SK-N-SH treated with all-trans-retinoic acid at 6 μM for 48 hours (cell line): ENCODE data around the gene PARD3.

ENCODE experiments used
- ATAC-seq: fragments of 200-7000 bp; cut with Tn5 transposase; 3 replicates; pipeline ENCODE4 v1.9.1; 2020; ENCODE audit warnings: mild to moderate bottlenecking, moderate library complexity
- ARNTL ChIP-seq: fragments of 450-650 bp; formaldehyde crosslinking; IDR thresholded peaks from 2 replicates; pipeline ENCODE4 v1.5.0; 2020; ENCODE audit warnings: low read depth, mild to moderate bottlenecking, moderate library complexity, borderline replicate concordance
- BACH2 ChIP-seq: fragments of 250-450 bp; sonication (Bioruptor Pico); IDR thresholded peaks from 2 replicates; pipeline ENCODE4 v1.9.0; 2021; ENCODE audit warnings: mild to moderate bottlenecking, borderline replicate concordance
- CSDC2 ChIP-seq: fragments of 250-450 bp; sonication (Bioruptor Pico); IDR thresholded peaks from 2 replicates; pipeline ENCODE4 v1.5.0; 2020; ENCODE audit warnings: mild to moderate bottlenecking, moderate library complexity
- ESRRG ChIP-seq: fragments of 250-450 bp; sonication (Bioruptor Pico); IDR thresholded peaks from 2 replicates; pipeline ENCODE4 v1.6.1; 2021; ENCODE audit warnings: mild to moderate bottlenecking
- GLIS3 ChIP-seq: fragments of 250-450 bp; sonication (Bioruptor Pico); IDR thresholded peaks from 2 replicates; pipeline ENCODE4 v1.5.0; 2020; ENCODE audit warnings: mild to moderate bottlenecking, moderate library complexity
- ISL1 ChIP-seq: fragments of 250-450 bp; sonication (Bioruptor Pico); IDR thresholded peaks from 2 replicates; pipeline ENCODE4 v2.1.2; 2022; ENCODE audit warnings: mild to moderate bottlenecking, moderate library complexity
- OSR1 ChIP-seq: fragments of 250-450 bp; sonication (Bioruptor Pico); IDR thresholded peaks from 2 replicates; pipeline ENCODE4 v1.8.0; 2022; ENCODE audit warnings: moderate library complexity, mild to moderate bottlenecking, inconsistent platforms
- PPARA ChIP-seq: fragments of 250-450 bp; sonication (Bioruptor Pico); IDR thresholded peaks from 2 replicates; pipeline ENCODE4 v1.5.0; 2020; ENCODE audit warnings: mild to moderate bottlenecking, borderline replicate concordance
- RARB ChIP-seq: fragments of 250-450 bp; sonication (Bioruptor Pico); IDR thresholded peaks from 2 replicates; pipeline ENCODE4 v1.8.0; 2021; ENCODE audit warnings: mild to moderate bottlenecking, moderate library complexity
- SNAI2 ChIP-seq: fragments of 250-450 bp; sonication (Bioruptor Pico); IDR thresholded peaks from 2 replicates; pipeline ENCODE4 v1.5.0; 2020; ENCODE audit warnings: mild to moderate bottlenecking, moderate library complexity
- TCF4 ChIP-seq: fragments of 250-450 bp; sonication (Bioruptor Pico); IDR thresholded peaks from 2 replicates; pipeline ENCODE4 v1.8.0; 2021; ENCODE audit warnings: mild to moderate bottlenecking, moderate library complexity, borderline replicate concordance
- TOX ChIP-seq: fragments of 250-450 bp; sonication (Bioruptor Pico); IDR thresholded peaks from 2 replicates; pipeline ENCODE4 v1.8.0; 2021; ENCODE audit warnings: mild to moderate bottlenecking, moderate library complexity, borderline replicate concordance
- ZC3H10 ChIP-seq: fragments of 250-450 bp; sonication (Bioruptor Pico); IDR thresholded peaks from 2 replicates; pipeline ENCODE4 v1.5.1; 2021; ENCODE audit warnings: mild to moderate bottlenecking, moderate library complexity
- ZFP30 ChIP-seq: fragments of 450-650 bp; formaldehyde crosslinking; IDR thresholded peaks from 2 replicates; pipeline ENCODE4 v1.5.0; 2022; ENCODE audit warnings: mild to moderate bottlenecking, moderate library complexity
- ZNF8 ChIP-seq: fragments of 450-650 bp; formaldehyde crosslinking; IDR thresholded peaks from 2 replicates; pipeline ENCODE4 v1.5.0; 2020; ENCODE audit warnings: mild to moderate bottlenecking, moderate library complexity
- TF ChIP-seq, protein P1 (sequence below): fragments of 250-450 bp; sonication (Bioruptor Pico); IDR thresholded peaks from 2 replicates; pipeline ENCODE4 v1.5.0; 2020; ENCODE audit warnings: mild to moderate bottlenecking, moderate library complexity
- TF ChIP-seq, protein P2 (sequence below): fragments of 250-450 bp; sonication (Bioruptor Pico); IDR thresholded peaks from 2 replicates; pipeline ENCODE4 v1.5.1; 2020; ENCODE audit warnings: low read depth, mild to moderate bottlenecking, moderate library complexity
- TF ChIP-seq, protein P3 (sequence below): fragments of 250-450 bp; sonication (Bioruptor Pico); IDR thresholded peaks from 2 replicates; pipeline ENCODE4 v1.8.0; 2021; ENCODE audit warnings: low read depth, mild to moderate bottlenecking, moderate library complexity, borderline replicate concordance
- TF ChIP-seq, protein P4 (sequence below): fragments of 250-450 bp; sonication (Bioruptor Pico); IDR thresholded peaks from 2 replicates; pipeline ENCODE4 v1.8.0; 2020; ENCODE audit warnings: mild to moderate bottlenecking, moderate library complexity, borderline replicate concordance
- TF ChIP-seq, protein P5 (sequence below): fragments of 250-450 bp; sonication (Bioruptor Pico); IDR thresholded peaks from 2 replicates; pipeline ENCODE4 v1.5.1; 2021; ENCODE audit warnings: mild to moderate bottlenecking, moderate library complexity

Gene PARD3

DNA sequence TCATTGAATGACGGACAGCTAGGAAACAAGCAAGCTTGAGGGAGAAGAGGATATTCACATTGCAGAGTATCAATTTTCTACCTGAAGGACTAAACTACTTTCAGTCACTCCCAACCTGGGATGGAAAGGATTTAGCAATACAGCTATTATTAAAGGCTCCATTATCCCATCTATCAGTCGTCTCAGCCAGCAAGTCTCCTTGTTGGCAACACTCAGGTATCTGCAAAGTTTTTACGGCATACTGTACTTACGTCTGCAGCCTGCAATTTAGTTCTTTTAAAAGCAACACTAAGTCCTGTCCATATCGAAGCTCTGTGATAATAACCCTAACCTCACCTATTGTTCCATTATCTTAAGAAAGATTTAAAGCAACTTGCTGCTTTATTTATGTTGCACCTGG is 689.4 kb downstream of the PARD3 start:
- TF ChIP-seq ZNF8 (CRISPR knock-in tag): no peak
- TF ChIP-seq PPARA (CRISPR knock-in tag): no peak
- TF ChIP-seq BACH2: no peak
- TF ChIP-seq SNAI2 (CRISPR knock-in tag): no peak
- TF ChIP-seq TCF4 (CRISPR knock-in tag): no peak
- TF ChIP-seq, protein P1, sequence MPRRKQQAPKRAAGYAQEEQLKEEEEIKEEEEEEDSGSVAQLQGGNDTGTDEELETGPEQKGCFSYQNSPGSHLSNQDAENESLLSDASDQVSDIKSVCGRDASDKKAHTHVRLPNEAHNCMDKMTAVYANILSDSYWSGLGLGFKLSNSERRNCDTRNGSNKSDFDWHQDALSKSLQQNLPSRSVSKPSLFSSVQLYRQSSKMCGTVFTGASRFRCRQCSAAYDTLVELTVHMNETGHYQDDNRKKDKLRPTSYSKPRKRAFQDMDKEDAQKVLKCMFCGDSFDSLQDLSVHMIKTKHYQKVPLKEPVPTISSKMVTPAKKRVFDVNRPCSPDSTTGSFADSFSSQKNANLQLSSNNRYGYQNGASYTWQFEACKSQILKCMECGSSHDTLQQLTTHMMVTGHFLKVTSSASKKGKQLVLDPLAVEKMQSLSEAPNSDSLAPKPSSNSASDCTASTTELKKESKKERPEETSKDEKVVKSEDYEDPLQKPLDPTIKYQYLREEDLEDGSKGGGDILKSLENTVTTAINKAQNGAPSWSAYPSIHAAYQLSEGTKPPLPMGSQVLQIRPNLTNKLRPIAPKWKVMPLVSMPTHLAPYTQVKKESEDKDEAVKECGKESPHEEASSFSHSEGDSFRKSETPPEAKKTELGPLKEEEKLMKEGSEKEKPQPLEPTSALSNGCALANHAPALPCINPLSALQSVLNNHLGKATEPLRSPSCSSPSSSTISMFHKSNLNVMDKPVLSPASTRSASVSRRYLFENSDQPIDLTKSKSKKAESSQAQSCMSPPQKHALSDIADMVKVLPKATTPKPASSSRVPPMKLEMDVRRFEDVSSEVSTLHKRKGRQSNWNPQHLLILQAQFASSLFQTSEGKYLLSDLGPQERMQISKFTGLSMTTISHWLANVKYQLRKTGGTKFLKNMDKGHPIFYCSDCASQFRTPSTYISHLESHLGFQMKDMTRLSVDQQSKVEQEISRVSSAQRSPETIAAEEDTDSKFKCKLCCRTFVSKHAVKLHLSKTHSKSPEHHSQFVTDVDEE: no peak
- TF ChIP-seq GLIS3 (CRISPR knock-in tag): no peak
- TF ChIP-seq CSDC2 (CRISPR knock-in tag): no peak
- no peak for TF ChIP-seq ESRRG (CRISPR knock-in tag)
- TF ChIP-seq TOX (CRISPR knock-in tag): no peak
- TF ChIP-seq ZC3H10 (CRISPR knock-in tag): no peak
- TF ChIP-seq, protein P2, sequence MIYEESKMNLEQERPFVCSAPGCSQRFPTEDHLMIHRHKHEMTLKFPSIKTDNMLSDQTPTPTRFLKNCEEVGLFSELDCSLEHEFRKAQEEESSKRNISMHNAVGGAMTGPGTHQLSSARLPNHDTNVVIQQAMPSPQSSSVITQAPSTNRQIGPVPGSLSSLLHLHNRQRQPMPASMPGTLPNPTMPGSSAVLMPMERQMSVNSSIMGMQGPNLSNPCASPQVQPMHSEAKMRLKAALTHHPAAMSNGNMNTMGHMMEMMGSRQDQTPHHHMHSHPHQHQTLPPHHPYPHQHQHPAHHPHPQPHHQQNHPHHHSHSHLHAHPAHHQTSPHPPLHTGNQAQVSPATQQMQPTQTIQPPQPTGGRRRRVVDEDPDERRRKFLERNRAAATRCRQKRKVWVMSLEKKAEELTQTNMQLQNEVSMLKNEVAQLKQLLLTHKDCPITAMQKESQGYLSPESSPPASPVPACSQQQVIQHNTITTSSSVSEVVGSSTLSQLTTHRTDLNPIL (CRISPR knock-in tag): no peak
- TF ChIP-seq ZFP30 (CRISPR knock-in tag): no peak
- TF ChIP-seq, protein P3, sequence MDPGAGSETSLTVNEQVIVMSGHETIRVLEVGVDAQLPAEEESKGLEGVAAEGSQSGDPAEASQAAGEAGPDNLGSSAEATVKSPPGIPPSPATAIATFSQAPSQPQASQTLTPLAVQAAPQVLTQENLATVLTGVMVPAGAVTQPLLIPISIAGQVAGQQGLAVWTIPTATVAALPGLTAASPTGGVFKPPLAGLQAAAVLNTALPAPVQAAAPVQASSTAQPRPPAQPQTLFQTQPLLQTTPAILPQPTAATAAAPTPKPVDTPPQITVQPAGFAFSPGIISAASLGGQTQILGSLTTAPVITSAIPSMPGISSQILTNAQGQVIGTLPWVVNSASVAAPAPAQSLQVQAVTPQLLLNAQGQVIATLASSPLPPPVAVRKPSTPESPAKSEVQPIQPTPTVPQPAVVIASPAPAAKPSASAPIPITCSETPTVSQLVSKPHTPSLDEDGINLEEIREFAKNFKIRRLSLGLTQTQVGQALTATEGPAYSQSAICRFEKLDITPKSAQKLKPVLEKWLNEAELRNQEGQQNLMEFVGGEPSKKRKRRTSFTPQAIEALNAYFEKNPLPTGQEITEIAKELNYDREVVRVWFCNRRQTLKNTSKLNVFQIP (CRISPR knock-in tag): no peak
- ATAC-seq: no peak

DNA sequence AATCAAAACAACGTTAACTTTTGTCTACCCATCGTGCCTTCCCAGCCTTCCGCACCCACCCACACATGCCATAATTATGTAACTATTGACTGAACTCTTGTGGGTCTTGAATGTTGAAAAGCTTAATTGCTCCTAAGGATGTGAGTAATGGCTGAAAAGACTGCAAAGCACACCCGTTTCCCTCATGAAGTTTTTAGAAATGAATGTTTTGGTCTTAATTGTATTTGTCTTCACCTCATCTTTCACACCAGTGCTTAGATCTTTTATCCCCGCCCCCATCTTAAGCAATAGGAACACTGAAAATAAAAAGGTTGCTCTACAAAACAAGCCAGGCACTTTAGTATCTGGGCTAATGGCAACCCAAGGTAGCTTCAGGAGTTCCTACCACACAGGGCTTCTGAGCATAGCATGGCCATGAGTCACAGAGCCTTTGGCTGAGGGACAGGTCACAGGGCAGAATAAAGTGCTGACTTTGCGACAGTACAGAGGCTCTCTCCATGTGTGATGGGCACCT is 690.5 kb downstream of the PARD3 start:
- TF ChIP-seq TOX (CRISPR knock-in tag) (no peak), BACH2 (no peak), OSR1 (CRISPR knock-in tag) (no peak), PPARA (CRISPR knock-in tag) (no peak), TCF4 (CRISPR knock-in tag) (no peak), ISL1 (no peak), CSDC2 (CRISPR knock-in tag) (no peak), ESRRG (CRISPR knock-in tag) (no peak), GLIS3 (CRISPR knock-in tag) (no peak), ZFP30 (CRISPR knock-in tag) (no peak), ARNTL (CRISPR knock-in tag) (no peak), RARB (CRISPR knock-in tag) (no peak)
- TF ChIP-seq, protein P4, sequence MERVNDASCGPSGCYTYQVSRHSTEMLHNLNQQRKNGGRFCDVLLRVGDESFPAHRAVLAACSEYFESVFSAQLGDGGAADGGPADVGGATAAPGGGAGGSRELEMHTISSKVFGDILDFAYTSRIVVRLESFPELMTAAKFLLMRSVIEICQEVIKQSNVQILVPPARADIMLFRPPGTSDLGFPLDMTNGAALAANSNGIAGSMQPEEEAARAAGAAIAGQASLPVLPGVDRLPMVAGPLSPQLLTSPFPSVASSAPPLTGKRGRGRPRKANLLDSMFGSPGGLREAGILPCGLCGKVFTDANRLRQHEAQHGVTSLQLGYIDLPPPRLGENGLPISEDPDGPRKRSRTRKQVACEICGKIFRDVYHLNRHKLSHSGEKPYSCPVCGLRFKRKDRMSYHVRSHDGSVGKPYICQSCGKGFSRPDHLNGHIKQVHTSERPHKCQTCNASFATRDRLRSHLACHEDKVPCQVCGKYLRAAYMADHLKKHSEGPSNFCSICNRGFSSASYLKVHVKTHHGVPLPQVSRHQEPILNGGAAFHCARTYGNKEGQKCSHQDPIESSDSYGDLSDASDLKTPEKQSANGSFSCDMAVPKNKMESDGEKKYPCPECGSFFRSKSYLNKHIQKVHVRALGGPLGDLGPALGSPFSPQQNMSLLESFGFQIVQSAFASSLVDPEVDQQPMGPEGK: no peak
- TF ChIP-seq, protein P5, sequence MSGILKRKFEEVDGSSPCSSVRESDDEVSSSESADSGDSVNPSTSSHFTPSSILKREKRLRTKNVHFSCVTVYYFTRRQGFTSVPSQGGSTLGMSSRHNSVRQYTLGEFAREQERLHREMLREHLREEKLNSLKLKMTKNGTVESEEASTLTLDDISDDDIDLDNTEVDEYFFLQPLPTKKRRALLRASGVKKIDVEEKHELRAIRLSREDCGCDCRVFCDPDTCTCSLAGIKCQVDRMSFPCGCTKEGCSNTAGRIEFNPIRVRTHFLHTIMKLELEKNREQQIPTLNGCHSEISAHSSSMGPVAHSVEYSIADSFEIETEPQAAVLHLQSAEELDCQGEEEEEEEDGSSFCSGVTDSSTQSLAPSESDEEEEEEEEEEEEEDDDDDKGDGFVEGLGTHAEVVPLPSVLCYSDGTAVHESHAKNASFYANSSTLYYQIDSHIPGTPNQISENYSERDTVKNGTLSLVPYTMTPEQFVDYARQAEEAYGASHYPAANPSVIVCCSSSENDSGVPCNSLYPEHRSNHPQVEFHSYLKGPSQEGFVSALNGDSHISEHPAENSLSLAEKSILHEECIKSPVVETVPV (CRISPR knock-in tag): no peak
- ATAC-seq: peak; percentile 55; the same call in 2 of the 3 replicates
